Vagina (tissue), 2 donors: ENCODE measurements around the gene GRIK3. TPM values are rescaled to one million over a fixed set of nuclear protein-coding genes. Genes with fewer than 3 reads are reported as not detected.

Experiments used
- DNase-seq, 2 donors: peaks; one replicate each; pipeline ENCODE4 v3.0.0-alpha.2; 2017; ENCODE audit errors: extremely low spot score in 2 of 2
- H3K27ac ChIP-seq: fragments of 200-600 bp; sonication (generic); one replicate; pipeline ENCODE4 v1.5.1; 2019
- H3K27me3 ChIP-seq: fragments of 200-600 bp; sonication (generic); one replicate; pipeline ENCODE4 v1.5.1; 2019
- H3K36me3 ChIP-seq, 2 donors: fragments of 200-600 bp; sonication (generic); one replicate each; pipeline ENCODE4 v1.5.1; 2017 to 2019
- H3K4me1 ChIP-seq: fragments of 200-600 bp; sonication (generic); one replicate; pipeline ENCODE4 v1.5.1; 2019
- H3K4me3 ChIP-seq, 2 donors: fragments of 200-600 bp; sonication (generic); 1 replicate in 1 of 2; 2 replicates in 1 of 2; pipeline ENCODE4 v1.5.1; 2016 to 2019
- H3K9me3 ChIP-seq: fragments of 200-600 bp; sonication (generic); one replicate; pipeline ENCODE4 v1.5.1; 2019
- POLR2A ChIP-seq, 2 donors: fragments of 450-650 bp; IDR thresholded peaks; one replicate each; pipeline ENCODE4 v1.6.1; 2017; ENCODE audit warnings: antibody characterized with exemption in 2 of 2, mild to moderate bottlenecking in 2 of 2, moderate library complexity in 2 of 2
- POLR2AphosphoS5 ChIP-seq, 2 donors: sonication (generic); formaldehyde crosslinking; IDR thresholded peaks; one replicate each; pipeline ENCODE4 v1.9.0; 2017; ENCODE audit warnings: antibody characterized with exemption in 2 of 2, mild to moderate bottlenecking in 2 of 2, low read depth in 1 of 2; ENCODE audit not compliant: insufficient read depth in 1 of 2
- intact Hi-C: fragments of 100-400 bp; cut with DNase I; formaldehyde crosslinking; loops from one replicate; pipeline ENCODE4 v1.15.1; 2023
- total RNA-seq: library from RNA; depleted of rRNA; stranded (reverse); fragments of >200 nt; gene quantifications from one replicate; pipeline ENCODE4 v1.2.3, GENCODE V29; 2016
- TF ChIP-seq, protein P1 (sequence below), 3 experiments: fragments of 450-650 bp in 2 of 3; fragments of 200-600 bp in 1 of 3; sonication (generic) in 1 of 3; IDR thresholded peaks; one replicate each; pipeline ENCODE4 v1.5.1; 2017 to 2019; ENCODE audit warnings: antibody characterized with exemption in 3 of 3, mild to moderate bottlenecking in 2 of 3, moderate library complexity in 2 of 3

GRIK3 gene
- total RNA-seq, 1 donor from 2014 or later = 0.74 TPM

DNA sequence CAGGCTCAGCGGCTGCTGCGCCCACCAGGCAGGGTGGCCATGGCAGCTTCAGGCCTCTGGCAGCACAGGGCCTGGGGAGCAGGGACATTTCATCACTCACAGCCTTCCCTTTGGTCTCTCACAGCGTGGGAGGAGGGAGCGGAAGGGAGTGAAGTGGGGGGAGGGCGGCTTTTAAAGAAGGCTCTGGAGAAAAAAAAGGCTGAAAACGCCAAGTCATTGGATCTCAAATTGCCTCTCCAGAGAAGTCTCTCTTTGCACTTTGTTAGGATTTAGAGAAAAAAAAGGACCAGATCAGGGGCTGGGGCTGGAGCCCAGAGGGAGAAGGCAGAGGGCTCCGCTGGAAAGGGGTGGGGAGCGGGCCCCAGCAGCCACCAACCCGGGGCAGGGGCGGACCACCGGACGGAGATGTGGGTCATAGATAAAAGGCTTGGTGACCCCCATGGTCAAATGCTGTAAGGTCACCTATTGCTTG, 209.9 kb downstream of the GRIK3 start:
- Histone ChIP-seq H3K4me3 (no peak overlapping the region), H3K36me3 (no peaks in the 10 kb centered on the region), H3K4me1 (no peaks in the 10 kb centered on the region), H3K27me3 (no peaks in the 10 kb centered on the region), H3K27ac (no peak overlapping the region), H3K9me3 (no peaks in the 10 kb centered on the region)
- DNase-seq = no peak
- intact Hi-C loops = no loop called here
- no peak for TF ChIP-seq POLR2A (IDR thresholded peaks at IDR 0.05)

DNA sequence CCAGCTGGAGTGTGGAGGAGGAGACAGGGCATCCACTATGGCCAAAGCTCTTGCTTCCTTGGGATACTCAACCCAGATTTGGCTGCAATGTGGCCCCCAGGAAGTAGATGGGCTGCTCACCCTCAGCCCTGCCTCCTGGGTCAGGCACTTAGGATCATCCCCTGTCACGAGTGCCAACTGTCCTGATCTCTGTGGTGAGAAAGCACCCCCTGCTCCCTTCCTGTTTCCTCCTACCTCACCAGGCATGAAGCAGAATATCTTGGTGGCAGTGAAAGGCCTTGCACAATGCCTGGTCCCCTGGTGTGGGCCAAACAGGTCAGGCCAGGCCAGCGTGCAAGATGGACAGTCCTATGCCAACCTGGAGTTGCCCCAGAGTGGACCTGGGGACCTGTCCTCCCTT, 211.7 kb downstream of the GRIK3 start:
- no peak for DNase-seq
- no peaks in the 10 kb centered on the region for H3K9me3 ChIP-seq
- H3K27me3 ChIP-seq = no peaks in the 10 kb centered on the region
- H3K4me3 ChIP-seq = no peak overlapping the region
- no peak overlapping the region for H3K27ac ChIP-seq
- H3K4me1 ChIP-seq = no peaks in the 10 kb centered on the region
- TF ChIP-seq, protein P1, sequence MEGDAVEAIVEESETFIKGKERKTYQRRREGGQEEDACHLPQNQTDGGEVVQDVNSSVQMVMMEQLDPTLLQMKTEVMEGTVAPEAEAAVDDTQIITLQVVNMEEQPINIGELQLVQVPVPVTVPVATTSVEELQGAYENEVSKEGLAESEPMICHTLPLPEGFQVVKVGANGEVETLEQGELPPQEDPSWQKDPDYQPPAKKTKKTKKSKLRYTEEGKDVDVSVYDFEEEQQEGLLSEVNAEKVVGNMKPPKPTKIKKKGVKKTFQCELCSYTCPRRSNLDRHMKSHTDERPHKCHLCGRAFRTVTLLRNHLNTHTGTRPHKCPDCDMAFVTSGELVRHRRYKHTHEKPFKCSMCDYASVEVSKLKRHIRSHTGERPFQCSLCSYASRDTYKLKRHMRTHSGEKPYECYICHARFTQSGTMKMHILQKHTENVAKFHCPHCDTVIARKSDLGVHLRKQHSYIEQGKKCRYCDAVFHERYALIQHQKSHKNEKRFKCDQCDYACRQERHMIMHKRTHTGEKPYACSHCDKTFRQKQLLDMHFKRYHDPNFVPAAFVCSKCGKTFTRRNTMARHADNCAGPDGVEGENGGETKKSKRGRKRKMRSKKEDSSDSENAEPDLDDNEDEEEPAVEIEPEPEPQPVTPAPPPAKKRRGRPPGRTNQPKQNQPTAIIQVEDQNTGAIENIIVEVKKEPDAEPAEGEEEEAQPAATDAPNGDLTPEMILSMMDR (IDR thresholded peaks at IDR 0.05) = no peak
- TF ChIP-seq POLR2A (IDR thresholded peaks at IDR 0.05) = no peak
- TF ChIP-seq POLR2AphosphoS5 (IDR thresholded peaks at IDR 0.05; ENCODE audit: insufficient read depth in 1 of 2, low read depth in 1 of 2) = no peak
- intact Hi-C loops = no loop called here
- no peaks in the 10 kb centered on the region for H3K36me3 ChIP-seq

- no peak overlapping the region for H3K4me3 ChIP-seq
- no peak for DNase-seq
- H3K36me3 ChIP-seq = no peaks in the 10 kb centered on the region
- no peak overlapping the region for H3K27ac ChIP-seq
- intact Hi-C loops = no loop called here
- H3K9me3 ChIP-seq = no peaks in the 10 kb centered on the region
- no peaks in the 10 kb centered on the region for H3K27me3 ChIP-seq
- H3K4me1 ChIP-seq = no peaks in the 10 kb centered on the region
- TF ChIP-seq POLR2AphosphoS5 (IDR thresholded peaks at IDR 0.05; ENCODE audit: insufficient read depth in 1 of 2, low read depth in 1 of 2) (no peak), POLR2A (IDR thresholded peaks at IDR 0.05) (no peak)
- TF ChIP-seq, protein P1 (IDR thresholded peaks at IDR 0.05) = no peak
Observed at GRCh38 chr1:36821386-36821785, 212.9 kb downstream of the GRIK3 start.

- no peaks in the 10 kb centered on the region for H3K9me3 ChIP-seq
- DNase-seq = no peak
- no peak overlapping the region for H3K27ac ChIP-seq
- H3K4me3 ChIP-seq = no peak overlapping the region
- TF ChIP-seq POLR2AphosphoS5 (IDR thresholded peaks at IDR 0.05; ENCODE audit: insufficient read depth in 1 of 2, low read depth in 1 of 2) (no peak), POLR2A (IDR thresholded peaks at IDR 0.05) (no peak)
- TF ChIP-seq, protein P1 (IDR thresholded peaks at IDR 0.05) = no peak
- H3K27me3 ChIP-seq = no peaks in the 10 kb centered on the region
- H3K36me3 ChIP-seq = no peaks in the 10 kb centered on the region
- intact Hi-C loops = no loop called here
- no peaks in the 10 kb centered on the region for H3K4me1 ChIP-seq
Observed at GRCh38 chr1:36818771-36819170, 215.5 kb downstream of the GRIK3 start.

GRCh38 chr1:36816348-36816747, 218.0 kb downstream of the GRIK3 start:
- intact Hi-C loops = no loop called here
- no peaks in the 10 kb centered on the region for H3K4me1 ChIP-seq
- DNase-seq = no peak
- no peaks in the 10 kb centered on the region for H3K36me3 ChIP-seq
- no peaks in the 10 kb centered on the region for H3K27me3 ChIP-seq
- no peaks in the 10 kb centered on the region for H3K9me3 ChIP-seq
- TF ChIP-seq POLR2A (IDR thresholded peaks at IDR 0.05) (no peak), POLR2AphosphoS5 (IDR thresholded peaks at IDR 0.05; ENCODE audit: insufficient read depth in 1 of 2, low read depth in 1 of 2) (no peak)
- TF ChIP-seq, protein P1 (IDR thresholded peaks at IDR 0.05) = no peak
- H3K4me3 ChIP-seq = no peak overlapping the region
- no peak overlapping the region for H3K27ac ChIP-seq
